GM12878 (cell line): ENCODE measurements around the gene RPLP1. TPM values are rescaled to one million over a fixed set of nuclear protein-coding genes. Genes with fewer than 3 reads are reported as not detected.

Source experiments
- ATAC-seq: fragments of 200-7000 bp; cut with Tn5 transposase; 3 replicates; pipeline ENCODE4 v1.9.1; 2020; ENCODE audit warnings: mild to moderate bottlenecking, moderate library complexity
- BruUV-seq: library from RNA; stranded (reverse); fragments of 400-500 nt; replicated peaks from 2 replicates; lab custom pipeline; 2021; lab: Mats Ljungman, UMichigan
- CTCF ChIA-PET: fragments of 300-600 bp; sonication (Branson Sonifier 250); formaldehyde crosslinking; extraction: SDS; loops from one replicate; lab custom pipeline; 2021; ENCODE audit warnings: inconsistent platforms; lab: Yijun Ruan, JAX
- POLR2A ChIA-PET: fragments of 350-600 bp; formaldehyde crosslinking; extraction: SDS; loops from one replicate; lab custom pipeline; 2021; ENCODE audit warnings: inconsistent platforms; lab: Charles Lee
- RAD21 ChIA-PET: fragments of 300-600 bp; sonication (Branson Sonifier 250); formaldehyde crosslinking; loops from one replicate; lab custom pipeline; 2023; ENCODE audit warnings: antibody characterized with exemption; ENCODE audit not compliant: unreplicated experiment; lab: Charles Lee
- SMC1A ChIA-PET: fragments of 300-600 bp; sonication (Branson Sonifier 250); formaldehyde crosslinking; loops from one replicate; lab custom pipeline; 2023; ENCODE audit not compliant: unreplicated experiment, uncharacterized antibody; lab: Charles Lee
- DNase-seq: peaks from one replicate; pipeline ENCODE4 v3.0.0-alpha.2; 2011; ENCODE audit warnings: low read depth, low spot score
- FAIRE-seq: peaks from 3 replicates; lab custom pipeline; 2011; peaks lifted over from hg19 to GRCh38; lab: Jason Lieb, UNC
- H2AFZ ChIP-seq: 2 replicates; pipeline ENCODE4 v1.6.0; 2011; ENCODE audit warnings: low read depth, low read length, control low read depth; ENCODE audit not compliant: control insufficient read depth
- H3K27ac ChIP-seq: 2 replicates; pipeline ENCODE4 v1.5.1; 2011; ENCODE audit warnings: control low read depth; ENCODE audit not compliant: control insufficient read depth, insufficient read depth
- H3K27me3 ChIP-seq, 2 experiments: replicated peaks in 1 of 2; 2 replicates each; pipeline versions ENCODE4 v1.6.0 to v1.6.1; 2011; ENCODE audit warnings: low read length in 1 of 2; ENCODE audit not compliant: control insufficient read depth in 2 of 2, insufficient read depth in 2 of 2
- H3K36me3 ChIP-seq, 2 experiments: 2 replicates each; pipeline ENCODE4 v1.5.1; 2011; ENCODE audit warnings: low read length in 1 of 2; ENCODE audit not compliant: control insufficient read depth in 2 of 2, insufficient read depth in 2 of 2
- H3K4me1 ChIP-seq: 2 replicates; pipeline ENCODE4 v1.6.1; 2011; ENCODE audit warnings: mild to moderate bottlenecking, low read length, moderate library complexity, mixed read lengths; ENCODE audit not compliant: control insufficient read depth, insufficient read depth
- H3K4me2 ChIP-seq: 2 replicates; pipeline ENCODE4 v1.6.0; 2011; ENCODE audit warnings: control low read depth; ENCODE audit not compliant: control insufficient read depth, insufficient read depth
- H3K4me3 ChIP-seq: fragments of 200-600 bp; sonication (generic); 2 replicates; pipeline ENCODE4 v1.5.1; 2016
- H3K79me2 ChIP-seq: 2 replicates; pipeline ENCODE4 v1.6.0; 2011; ENCODE audit warnings: low read length; ENCODE audit not compliant: control insufficient read depth, insufficient read depth
- H3K9ac ChIP-seq: 2 replicates; pipeline ENCODE4 v1.8.0; 2011; ENCODE audit warnings: low read length, control low read depth, mixed read lengths; ENCODE audit not compliant: control insufficient read depth, insufficient read depth
- H3K9me3 ChIP-seq: replicated peaks from 3 replicates; pipeline ENCODE4 v1.5.1; 2011; ENCODE audit warnings: mild to moderate bottlenecking, low read length; ENCODE audit not compliant: control insufficient read depth, insufficient read depth
- H4K20me1 ChIP-seq: 2 replicates; pipeline ENCODE4 v1.6.0; 2011; ENCODE audit not compliant: control insufficient read depth, insufficient read depth
- BACH1 ChIP-seq: fragments of 450-650 bp; IDR thresholded peaks from 2 replicates; pipeline ENCODE4 v1.6.1; 2017; ENCODE audit warnings: mild to moderate bottlenecking, borderline replicate concordance
- BCLAF1 ChIP-seq: fragments of 450-650 bp; IDR thresholded peaks from 2 replicates; pipeline ENCODE4 v1.6.1; 2017; ENCODE audit warnings: antibody characterized with exemption, mild to moderate bottlenecking, moderate library complexity
- CBFB ChIP-seq: IDR thresholded peaks from 2 replicates; pipeline ENCODE4 v1.6.1; 2016; ENCODE audit warnings: antibody characterized with exemption, low read depth
- CREM ChIP-seq: IDR thresholded peaks from 2 replicates; pipeline ENCODE4 v1.6.1; 2014; ENCODE audit warnings: antibody characterized with exemption, low read depth
- HDAC6 ChIP-seq: fragments of 200-600 bp; sonication (generic); IDR thresholded peaks from one replicate; pipeline ENCODE4 v1.8.0; 2017; ENCODE audit warnings: antibody characterized with exemption; ENCODE audit not compliant: unreplicated experiment
- HDGF ChIP-seq: fragments of 450-650 bp; IDR thresholded peaks from 2 replicates; pipeline ENCODE4 v1.6.1; 2016; ENCODE audit warnings: antibody characterized with exemption
- MAX ChIP-seq: IDR thresholded peaks from 2 replicates; pipeline ENCODE4 v1.6.1; 2012; ENCODE audit warnings: low read depth, low read length, improper control_type of control experiment
- MXI1 ChIP-seq: fragments of 150-350 bp; IDR thresholded peaks from 2 replicates; pipeline ENCODE4 v1.6.1; 2011; ENCODE audit warnings: low read depth, mild to moderate bottlenecking, inconsistent platforms, low read length, improper control_type of control experiment
- SMAD1 ChIP-seq: fragments of 450-650 bp; IDR thresholded peaks from 2 replicates; pipeline ENCODE4 v1.6.1; 2018; ENCODE audit warnings: mild to moderate bottlenecking, low read depth; ENCODE audit not compliant: partially characterized antibody
- SMAD5 ChIP-seq: IDR thresholded peaks from 2 replicates; pipeline ENCODE4 v1.6.1; 2016; ENCODE audit warnings: antibody characterized with exemption, low read depth
- WRNIP1 ChIP-seq: IDR thresholded peaks from 2 replicates; pipeline ENCODE4 v1.6.1; 2011; ENCODE audit warnings: low read depth, low read length, improper control_type of control experiment, borderline replicate concordance
- ZBTB11 ChIP-seq: fragments of 450-650 bp; formaldehyde crosslinking; IDR thresholded peaks from 2 replicates; pipeline ENCODE4 v1.5.0; 2022; ENCODE audit warnings: mild to moderate bottlenecking, missing genetic modification characterization
- ZBTB33 ChIP-seq: fragments of 450-650 bp; IDR thresholded peaks from 2 replicates; pipeline ENCODE4 v1.6.1; 2017; ENCODE audit warnings: mild to moderate bottlenecking
- ZNF274 ChIP-seq: IDR thresholded peaks from one replicate; pipeline ENCODE4 v1.8.0; 2011; ENCODE audit not compliant: insufficient read length, insufficient read depth
- ZNF622 ChIP-seq: fragments of 450-650 bp; IDR thresholded peaks from 2 replicates; pipeline ENCODE4 v1.6.1; 2017; ENCODE audit warnings: mild to moderate bottlenecking, inconsistent platforms
- ZZZ3 ChIP-seq: IDR thresholded peaks from 2 replicates; pipeline ENCODE4 v1.6.1; 2011; ENCODE audit warnings: low read depth; ENCODE audit not compliant: control insufficient read depth, insufficient read length
- WGBS: methylation state at CpG from one replicate; pipeline ENCODE4 v1.1.6; 2016; ENCODE audit warnings: low lambda C conversion rate; ENCODE audit not compliant: insufficient replicate concordance, insufficient coverage; ENCODE audit errors: missing lambda C conversion rate; 5-methylcytosine and 5-hydroxymethylcytosine counted together
- in situ Hi-C: fragments of 300-500 bp; cut with MboI; formaldehyde crosslinking; loops from 9 replicates; pipeline ENCODE4 v1.14.3; 2018; ENCODE audit warnings: mixed read lengths
- intact Hi-C: fragments of 100-400 bp; cut with micrococcal nuclease; formaldehyde crosslinking; loops from one replicate; pipeline ENCODE4 v1.14.2; 2022; ENCODE audit not compliant: unreplicated experiment
- polyA plus RNA-seq, 11 experiments: library from polyadenylated mRNA; depleted of rRNA in 4 of 11; unstranded in 6 of 11; stranded (reverse) in 5 of 11; fragments of >200 nt; fragmentation: Nextera tagmentation in 4 of 11; fragmentation: Illumina TruSeq in 1 of 11; extraction: Ambion mirVana in 4 of 11; extraction: Trizol in 1 of 11; gene quantifications; 1 replicate in 1 of 11; 2 replicates in 10 of 11; pipeline versions ENCODE4 v1.2.1 to v1.2.3, GENCODE V29; 2011 to 2016; ENCODE audit warnings: inconsistent platforms in 2 of 11, missing spikeins in 2 of 11, low read depth in 1 of 11
- total RNA-seq, 4 experiments: library from RNA; depleted of rRNA in 3 of 4; stranded (reverse); fragments of >200 nt in 3 of 4; fragmentation: Illumina TruSeq in 1 of 4; extraction: Trizol in 1 of 4; gene quantifications; 2 replicates each; pipeline versions ENCODE4 v1.2.1 to v1.2.3, GENCODE V29; 2013 to 2021

RPLP1 gene
- total and polyA plus RNA-seq, 10 of the 15 experiments (the other 5 are each of a cell fraction or from before 2014, with no cell fraction given), result 217 to 3,098 (median 1,664) TPM

GRCh38 chr15:69415381-69415780, 37.2 kb upstream of the RPLP1 start:
- in situ Hi-C loops, result no loop called here
- POLR2A ChIA-PET, result no interaction called here
- H3K9ac ChIP-seq, result peak overlapping the region; percentile 86
- H3K79me2 ChIP-seq, result peaks cover 37% of the 10 kb centered on the region
- DNase-seq (no peak), FAIRE-seq (no peak), ATAC-seq (no peak)
- 15% methylated on average over 3 of the region's 3 CpGs for WGBS
- peaks cover 14% of the 10 kb centered on the region for H3K4me1 ChIP-seq
- no peaks in the 10 kb centered on the region for H3K27me3 ChIP-seq
- peak overlapping the region; percentile 89 for H3K4me2 ChIP-seq
- H4K20me1 ChIP-seq, result no peaks in the 10 kb centered on the region
- peak overlapping the region; percentile 9; the same call in 1 of the 2 replicates for H3K27ac ChIP-seq
- H3K36me3 ChIP-seq, result peaks cover 0 to 10% of the 10 kb centered on the region in 2 experiments; a peak in 3 of 4 replicates
- CTCF ChIA-PET, result interaction anchor here (0.6 to 2.6 kb wide), 4 partner anchors 21 to 50 kb away, joined by 3 to 15 read pairs (median 3); no protein-coding TSS in a partner anchor
- intact Hi-C loops, result no loop called here
- H3K4me3 ChIP-seq, result peak overlapping the region; percentile 92
- H2AFZ ChIP-seq, result peak overlapping the region; percentile 2
- RAD21 ChIA-PET, result interaction anchor here (5.4 kb wide), 1 partner anchor 37 kb away, joined by 23 read pairs; the partner anchor contains the start of gene RPLP1
- H3K9me3 ChIP-seq, result no peaks in the 10 kb centered on the region
- BruUV-seq, result TSS peak; percentile 70
- SMC1A ChIA-PET, result no interaction called here
- TF ChIP-seq ZZZ3, result no peak
- TF ChIP-seq ZBTB33, result no peak
- no peak for TF ChIP-seq SMAD5
- TF ChIP-seq MAX, result no peak
- no peak for TF ChIP-seq BCLAF1
- TF ChIP-seq HDAC6, result no peak
- TF ChIP-seq ZNF622, result no peak
- TF ChIP-seq ZBTB11, result no peak
- no peak for TF ChIP-seq BACH1
- TF ChIP-seq WRNIP1, result no peak
- TF ChIP-seq MXI1, result no peak
- TF ChIP-seq SMAD1, result no peak
- no peak for TF ChIP-seq HDGF
- no peak for TF ChIP-seq CBFB
- TF ChIP-seq ZNF274, result no peak
- TF ChIP-seq CREM, result no peak
